GM21619 (cell line): ENCODE results near the gene ANKRD6.

ENCODE experiments used
- ATAC-seq: cut with Tn5 transposase; IDR thresholded peaks from one replicate; pipeline ENCODE4 v1.9.1; 2021; ENCODE audit not compliant: unreplicated experiment

The ANKRD6 gene

GRCh38 chr6:89682991-89683390 lies 250.0 kb downstream of the ANKRD6 start:
- ATAC-seq, result no peak
